IgD-negative memory B cell (primary cell): Measurements from ENCODE around the gene SLC23A1. TPM values are rescaled to one million over a fixed set of nuclear protein-coding genes. Genes with fewer than 3 reads are reported as not detected.

ENCODE experiments used
- H3K27ac Mint-ChIP-seq, 3 donors: one replicate each; pipeline ENCODE4 v1.8.0; 2020 to 2022; ENCODE audit warnings: mild to moderate bottlenecking in 3 of 3, mixed read lengths in 3 of 3, moderate library complexity in 1 of 3
- H3K27me3 Mint-ChIP-seq: one replicate; pipeline ENCODE4 v1.8.0; 2021; ENCODE audit warnings: mixed read lengths
- H3K36me3 Mint-ChIP-seq: one replicate; pipeline ENCODE4 v1.8.0; 2020; ENCODE audit warnings: mild to moderate bottlenecking, mixed read lengths
- H3K4me1 Mint-ChIP-seq, 3 donors: one replicate each; pipeline ENCODE4 v1.8.0; 2020 to 2022; ENCODE audit warnings: mixed read lengths in 3 of 3, mild to moderate bottlenecking in 1 of 3
- H3K4me3 Mint-ChIP-seq, 4 donors: one replicate each; pipeline ENCODE4 v1.8.0; 2020 to 2022; ENCODE audit warnings: mild to moderate bottlenecking in 4 of 4, mixed read lengths in 4 of 4, moderate library complexity in 3 of 4
- H3K9me3 Mint-ChIP-seq, 3 donors: one replicate each; pipeline ENCODE4 v1.8.0; 2020 to 2021; ENCODE audit warnings: mixed read lengths in 3 of 3, mild to moderate bottlenecking in 1 of 3
- polyA plus RNA-seq: library from polyadenylated mRNA; unstranded; fragments of 300-500 nt; fragmentation: Illumina TruSeq; gene quantifications from one replicate; pipeline ENCODE4 v1.2.3, GENCODE V29; 2021

SLC23A1 gene
- not detected for polyA plus RNA-seq

DNA sequence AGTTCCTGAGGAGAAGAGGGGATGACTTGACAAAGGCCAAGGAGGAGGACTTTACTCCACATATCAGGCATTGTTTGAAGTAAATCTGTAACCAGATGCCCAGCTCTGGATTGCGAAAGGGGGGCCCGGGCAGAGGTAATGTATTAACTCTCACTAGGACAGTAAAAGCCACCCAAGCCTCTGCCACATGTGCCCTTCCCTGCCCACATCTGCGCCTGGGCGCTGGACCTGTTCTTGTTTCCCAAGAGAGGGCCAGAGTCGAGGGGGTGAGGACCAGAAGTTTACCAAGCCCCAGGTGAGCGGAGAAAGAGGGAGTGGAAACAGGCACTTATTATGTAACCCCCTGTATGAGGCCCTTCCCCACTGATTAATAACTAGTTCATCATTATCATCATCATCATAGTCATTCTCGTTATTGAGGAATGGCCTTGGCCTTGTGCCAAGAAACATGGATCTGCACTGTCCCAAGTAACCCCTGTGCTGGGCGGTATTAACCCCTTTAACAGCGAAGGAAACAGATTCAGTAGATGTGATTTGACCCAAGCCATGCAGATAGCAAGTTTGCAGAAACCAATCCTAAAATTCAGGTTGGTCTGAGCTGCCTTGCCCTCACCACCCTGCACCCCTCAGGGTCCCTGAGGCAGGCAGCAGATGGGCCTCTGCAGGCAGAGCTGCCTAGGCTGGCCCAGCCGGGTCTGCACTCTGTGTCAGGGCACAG, at the start of gene SLC23A1:
Gene SLC23A1 (minus strand): TSS at position 23 of the 718 bp plus-strand sequence. CDS start 44 bp downstream, outside the sequence.
- Mint-ChIP-seq H3K9me3 (no peaks in the 10 kb centered on the region), H3K4me3 (peak within 1 kb of the TSS in 3 of 4 donors; percentile 27 to 70 (median 65)), H3K27me3 (no peaks in the 10 kb centered on the region), H3K27ac (peak within 1 kb of the TSS in 2 of 3 donors; percentile 16 to 56), H3K4me1 (peaks cover 31 to 48% (median 47%) of the 10 kb centered on the region in 3 donors), H3K36me3 (no peaks in the 10 kb centered on the region)

DNA sequence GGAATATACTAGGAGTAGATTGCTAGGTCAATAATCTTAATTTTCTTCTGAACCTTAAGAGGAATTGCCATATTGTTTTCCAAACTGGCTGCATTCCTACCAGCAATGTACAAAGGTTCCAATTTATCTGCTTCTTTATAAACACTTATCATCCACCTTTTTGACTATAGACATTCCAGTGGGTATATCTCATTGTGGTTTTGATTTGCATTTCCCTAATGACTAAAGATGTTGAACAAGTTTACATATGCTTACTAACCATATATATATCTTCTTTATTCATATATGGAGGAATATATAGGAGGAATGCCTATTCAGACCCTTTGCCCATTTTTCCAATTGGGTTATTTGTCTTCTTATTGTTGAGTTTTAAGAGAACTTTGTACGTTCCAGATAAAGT, 48.6 kb upstream of the SLC23A1 start:
- no peak overlapping the region for H3K27ac Mint-ChIP-seq
- H3K36me3 Mint-ChIP-seq = peaks cover 6% of the 10 kb centered on the region
- H3K27me3 Mint-ChIP-seq = no peaks in the 10 kb centered on the region
- H3K4me3 Mint-ChIP-seq = no peak overlapping the region
- no peaks in the 10 kb centered on the region for H3K4me1 Mint-ChIP-seq
- no peaks in the 10 kb centered on the region for H3K9me3 Mint-ChIP-seq

DNA sequence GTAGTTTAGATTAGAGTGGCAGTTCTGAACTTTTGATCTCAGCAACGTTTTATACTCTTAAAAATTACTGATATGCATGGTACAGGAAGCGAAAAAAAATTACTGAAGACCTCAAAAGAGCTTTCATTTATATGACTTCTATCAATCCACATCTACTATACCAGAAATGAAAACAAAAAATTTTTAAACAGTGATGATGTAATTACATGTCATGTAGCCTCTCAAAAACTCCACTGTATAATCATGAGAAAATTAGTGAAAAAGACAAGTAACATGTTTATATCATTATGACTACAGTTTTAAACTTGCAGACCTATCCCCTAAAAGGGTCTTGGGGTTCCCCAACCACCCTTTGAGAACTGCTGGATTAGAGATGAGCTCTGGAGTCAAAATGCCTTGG, 46.9 kb upstream of the SLC23A1 start:
- H3K4me1 Mint-ChIP-seq = no peaks in the 10 kb centered on the region
- no peak overlapping the region for H3K27ac Mint-ChIP-seq
- H3K27me3 Mint-ChIP-seq = no peaks in the 10 kb centered on the region
- H3K36me3 Mint-ChIP-seq = peaks cover 6% of the 10 kb centered on the region
- no peak overlapping the region for H3K4me3 Mint-ChIP-seq
- H3K9me3 Mint-ChIP-seq = no peaks in the 10 kb centered on the region

GRCh38 chr5:139426203-139426885, 43.2 kb upstream of the SLC23A1 start:
- no peaks in the 10 kb centered on the region for H3K27me3 Mint-ChIP-seq
- H3K4me1 Mint-ChIP-seq = peaks cover 3 to 4% (median 3%) of the 10 kb centered on the region in 3 donors
- no peak overlapping the region for H3K27ac Mint-ChIP-seq
- no peaks in the 10 kb centered on the region for H3K9me3 Mint-ChIP-seq
- no peak overlapping the region for H3K4me3 Mint-ChIP-seq
- peaks cover 9% of the 10 kb centered on the region for H3K36me3 Mint-ChIP-seq

GRCh38 chr5:139425497-139425896, 42.4 kb upstream of the SLC23A1 start:
- peaks cover 3 to 4% (median 3%) of the 10 kb centered on the region in 3 donors for H3K4me1 Mint-ChIP-seq
- H3K27me3 Mint-ChIP-seq = no peaks in the 10 kb centered on the region
- H3K9me3 Mint-ChIP-seq = no peaks in the 10 kb centered on the region
- no peak overlapping the region for H3K27ac Mint-ChIP-seq
- no peak overlapping the region for H3K4me3 Mint-ChIP-seq
- peaks cover 9% of the 10 kb centered on the region for H3K36me3 Mint-ChIP-seq

DNA sequence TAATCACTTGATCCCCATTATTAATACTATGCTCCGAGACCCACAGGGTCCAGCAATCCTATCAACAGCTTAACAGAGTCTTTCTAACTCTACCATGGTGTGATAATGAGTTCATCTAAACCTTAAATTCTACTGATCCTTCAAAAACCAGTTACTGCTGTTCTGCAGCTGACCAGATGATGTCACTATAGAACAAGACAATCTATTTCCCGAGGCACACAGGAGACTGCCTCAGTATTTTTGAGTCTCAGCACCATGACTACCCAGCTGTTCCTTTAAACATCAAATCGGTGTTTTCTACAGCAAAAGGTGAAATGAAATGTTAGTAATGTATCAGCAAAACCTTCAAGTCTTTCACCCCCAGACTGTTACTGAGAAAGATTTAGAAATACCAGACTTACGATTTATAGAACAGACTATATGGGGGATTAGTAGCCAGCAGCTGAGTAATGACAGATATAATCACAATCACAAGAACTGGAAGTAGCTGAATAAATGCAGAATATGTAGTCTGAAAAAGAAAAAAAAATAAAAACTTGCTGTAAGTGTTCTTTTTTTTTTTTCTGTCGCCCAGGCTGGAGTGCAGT, 39.3 kb upstream of the SLC23A1 start:
- no peak overlapping the region for H3K4me3 Mint-ChIP-seq
- H3K4me1 Mint-ChIP-seq = peaks cover 3 to 4% (median 3%) of the 10 kb centered on the region in 3 donors

DNA sequence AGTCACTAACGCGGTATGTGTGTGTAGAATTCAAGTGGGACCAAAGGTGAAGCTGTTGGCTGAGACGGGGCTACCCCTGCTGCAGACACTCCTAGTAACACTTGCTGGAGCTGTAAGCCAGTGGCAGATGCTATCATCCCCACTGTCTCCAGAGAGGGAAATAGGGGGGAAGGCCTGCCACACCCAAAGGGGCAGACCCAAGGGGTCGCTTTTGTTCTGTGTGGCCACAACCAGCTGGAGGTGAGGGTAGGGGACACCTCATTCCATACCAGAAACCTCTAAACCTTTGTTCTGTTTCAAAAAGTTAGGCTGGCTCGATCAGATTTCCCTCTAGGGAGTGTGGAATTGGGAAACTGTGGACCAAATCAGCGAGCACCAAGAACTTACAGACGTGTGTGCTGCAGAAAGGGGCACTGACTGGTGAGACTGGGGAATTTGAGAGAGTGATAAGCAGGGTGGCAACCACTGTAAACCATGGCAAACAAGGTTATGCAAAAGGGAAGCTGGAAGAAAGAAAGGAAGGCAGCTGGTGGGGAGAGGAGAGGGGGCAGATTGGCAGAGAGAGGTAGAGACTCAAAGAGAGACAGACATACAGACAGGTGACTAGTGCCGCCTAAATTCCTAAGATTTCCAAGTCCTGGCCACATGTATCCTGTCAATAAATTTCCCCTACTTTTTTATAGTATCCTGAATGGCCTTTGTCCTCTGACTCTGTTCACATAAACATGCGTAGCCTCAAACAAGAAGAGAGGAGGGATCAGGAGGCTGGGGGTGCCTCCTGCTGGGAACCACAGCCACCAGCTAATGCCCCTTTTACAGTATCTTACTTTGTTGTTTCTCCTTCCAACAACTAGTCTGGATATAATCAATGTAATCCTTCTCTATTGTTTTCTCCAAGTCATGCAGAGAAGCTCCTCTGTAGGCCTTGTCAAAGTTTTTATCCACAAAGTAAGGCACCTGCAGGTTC, 36.4 kb upstream of the SLC23A1 start:
- no peaks in the 10 kb centered on the region for H3K27me3 Mint-ChIP-seq
- no peak overlapping the region for H3K27ac Mint-ChIP-seq
- peaks cover 3 to 4% (median 3%) of the 10 kb centered on the region in 3 donors for H3K4me1 Mint-ChIP-seq
- H3K4me3 Mint-ChIP-seq = no peak overlapping the region
- H3K9me3 Mint-ChIP-seq = no peaks in the 10 kb centered on the region
- peaks cover 6% of the 10 kb centered on the region for H3K36me3 Mint-ChIP-seq

More for the DNA sequence above, 39.3 kb upstream of the SLC23A1 start:
- H3K27ac Mint-ChIP-seq = no peak overlapping the region
- no peaks in the 10 kb centered on the region for H3K27me3 Mint-ChIP-seq
- peaks cover 9% of the 10 kb centered on the region for H3K36me3 Mint-ChIP-seq
- H3K9me3 Mint-ChIP-seq = no peaks in the 10 kb centered on the region

- Mint-ChIP-seq H3K27me3 (no peaks in the 10 kb centered on the region), H3K4me1 (peaks cover 3 to 4% (median 3%) of the 10 kb centered on the region in 3 donors), H3K27ac (no peak overlapping the region)
Measured at GRCh38 chr5:139418793-139419192, 35.7 kb upstream of the SLC23A1 start.

GRCh38 chr5:139417214-139417613, 34.1 kb upstream of the SLC23A1 start:
- H3K36me3 Mint-ChIP-seq = peaks cover 6% of the 10 kb centered on the region
- no peak overlapping the region for H3K4me3 Mint-ChIP-seq
- H3K27me3 Mint-ChIP-seq = no peaks in the 10 kb centered on the region
- H3K27ac Mint-ChIP-seq = no peak overlapping the region
- H3K4me1 Mint-ChIP-seq = peaks cover 0 to under 1% (median 0%) of the 10 kb centered on the region in 3 donors
- no peaks in the 10 kb centered on the region for H3K9me3 Mint-ChIP-seq

More at GRCh38 chr5:139418793-139419192, 35.7 kb upstream of the SLC23A1 start:
- Mint-ChIP-seq H3K36me3 (peaks cover 6% of the 10 kb centered on the region), H3K9me3 (no peaks in the 10 kb centered on the region), H3K4me3 (no peak overlapping the region)

DNA sequence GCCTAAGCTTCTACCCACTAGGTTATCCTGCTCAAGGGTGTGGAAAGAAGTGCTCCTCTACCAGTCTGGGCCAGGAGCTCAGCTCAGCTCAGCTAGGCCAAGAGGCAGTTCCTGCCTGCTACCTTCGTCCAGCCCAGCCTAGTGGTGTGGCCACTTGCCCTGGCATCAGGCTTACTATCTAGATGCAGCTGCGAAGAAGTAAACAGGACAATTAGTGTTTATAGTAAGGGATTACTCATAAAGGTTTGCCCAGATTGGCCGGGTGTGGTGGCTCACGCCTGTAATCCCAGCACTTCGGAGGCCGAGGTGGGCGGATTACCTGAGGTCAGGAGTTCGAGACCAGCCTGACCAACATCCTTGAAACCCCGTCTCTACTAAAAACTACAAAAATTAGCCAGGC, 33.6 kb upstream of the SLC23A1 start:
- Mint-ChIP-seq H3K27me3 (no peaks in the 10 kb centered on the region), H3K4me3 (no peak overlapping the region), H3K9me3 (no peaks in the 10 kb centered on the region), H3K36me3 (peaks cover 6% of the 10 kb centered on the region), H3K27ac (no peak overlapping the region), H3K4me1 (no peaks in the 10 kb centered on the region)

DNA sequence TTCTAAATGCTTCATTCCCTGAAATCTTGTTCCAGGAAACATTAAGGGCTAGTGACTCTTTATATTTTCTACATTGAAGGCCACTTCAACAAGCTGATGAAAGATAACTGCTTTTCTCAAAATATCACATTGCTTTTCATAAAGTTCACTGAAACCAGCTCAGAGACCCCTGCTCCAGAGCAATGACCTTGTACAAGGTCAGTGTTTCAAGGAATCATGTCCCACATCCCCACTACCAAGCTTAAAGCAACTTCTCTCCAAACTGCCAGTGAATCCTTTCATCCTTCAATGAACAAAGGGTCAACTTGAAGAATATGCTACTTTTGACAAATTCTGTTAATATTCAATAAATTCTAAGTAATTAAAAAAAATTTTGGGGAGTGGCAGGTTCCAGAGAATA, 32.8 kb upstream of the SLC23A1 start:
- Mint-ChIP-seq H3K27ac (no peak overlapping the region), H3K4me3 (no peak overlapping the region), H3K4me1 (no peaks in the 10 kb centered on the region), H3K9me3 (no peaks in the 10 kb centered on the region), H3K36me3 (peaks cover 6% of the 10 kb centered on the region), H3K27me3 (no peaks in the 10 kb centered on the region)

DNA sequence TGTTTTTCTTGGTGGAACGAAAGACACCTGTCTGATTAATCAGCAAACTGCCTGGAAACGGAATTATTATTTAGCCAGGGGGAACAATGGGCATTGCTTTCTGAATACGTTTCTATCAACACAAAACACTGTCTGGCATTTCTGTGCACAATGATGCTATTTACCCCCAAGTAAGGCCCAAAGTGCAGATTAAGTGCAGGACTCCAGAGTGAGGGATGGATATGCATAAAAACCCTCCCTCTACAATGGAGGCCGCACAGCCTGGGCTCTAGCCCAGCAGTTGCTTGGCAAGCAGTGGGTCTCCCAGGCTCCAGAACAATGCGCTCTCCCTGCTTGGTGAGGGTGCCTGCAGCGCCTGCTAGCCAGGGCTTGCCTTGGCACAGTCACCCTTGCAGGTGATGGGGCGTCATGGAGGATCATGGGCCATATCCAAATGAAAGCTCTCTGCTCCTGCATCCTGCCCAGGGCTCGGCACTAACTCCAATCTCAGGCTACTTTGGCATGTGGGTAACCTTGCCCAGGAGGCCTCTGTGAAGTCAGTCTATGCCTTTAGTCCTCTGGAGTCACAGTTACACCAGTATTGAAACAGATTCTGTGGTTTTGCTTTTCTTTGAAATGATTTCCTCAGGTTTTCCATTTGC, 32.2 kb upstream of the SLC23A1 start:
- no peak overlapping the region for H3K27ac Mint-ChIP-seq
- H3K27me3 Mint-ChIP-seq = no peaks in the 10 kb centered on the region
- peaks cover 6% of the 10 kb centered on the region for H3K36me3 Mint-ChIP-seq
- H3K9me3 Mint-ChIP-seq = no peaks in the 10 kb centered on the region
- no peaks in the 10 kb centered on the region for H3K4me1 Mint-ChIP-seq
- H3K4me3 Mint-ChIP-seq = no peak overlapping the region

GRCh38 chr5:139414581-139415130, 31.6 kb upstream of the SLC23A1 start:
- Mint-ChIP-seq H3K27me3 (no peaks in the 10 kb centered on the region), H3K9me3 (no peaks in the 10 kb centered on the region), H3K4me3 (no peak overlapping the region), H3K27ac (no peak overlapping the region), H3K4me1 (peaks cover 0 to 1% (median 0%) of the 10 kb centered on the region in 3 donors), H3K36me3 (peaks cover 3% of the 10 kb centered on the region)

DNA sequence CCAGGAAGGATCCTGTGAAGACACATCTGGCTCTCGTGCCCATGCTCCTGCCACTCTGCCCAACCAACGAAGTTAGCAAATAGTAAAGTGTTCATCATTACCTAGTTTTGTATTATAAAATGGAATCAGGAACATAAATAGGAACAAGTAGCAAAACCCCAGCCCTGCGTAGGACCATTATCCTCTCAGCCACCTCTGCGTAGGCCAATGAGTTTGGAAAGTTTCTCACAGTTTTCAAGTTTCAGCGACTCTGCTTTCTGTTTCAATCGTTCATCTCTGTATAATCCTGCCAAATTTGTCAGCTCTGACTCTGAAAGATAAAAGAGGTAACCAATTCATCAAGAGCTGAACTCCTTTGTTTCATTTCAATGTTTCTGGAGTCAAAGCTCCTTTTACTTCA, 30.9 kb upstream of the SLC23A1 start:
- H3K4me1 Mint-ChIP-seq = peaks cover 0 to 3% (median 0%) of the 10 kb centered on the region in 3 donors
- no peaks in the 10 kb centered on the region for H3K9me3 Mint-ChIP-seq
- H3K27ac Mint-ChIP-seq = no peak overlapping the region
- H3K36me3 Mint-ChIP-seq = no peaks in the 10 kb centered on the region
- H3K4me3 Mint-ChIP-seq = no peak overlapping the region
- no peaks in the 10 kb centered on the region for H3K27me3 Mint-ChIP-seq
